Parathyroid adenoma (tissue), 2 donors: ENCODE results near the gene FLAD1.

Experiments used
- H2AFZ ChIP-seq: fragments of 300-600 bp; sonication (generic); one replicate; pipeline ENCODE4 v1.7.0; 2017; ENCODE audit warnings: antibody characterized with exemption, mild to moderate bottlenecking
- H3K27ac ChIP-seq: fragments of 300-600 bp; sonication (generic); one replicate; pipeline ENCODE4 v1.7.0; 2017
- H3K27me3 ChIP-seq: fragments of 300-600 bp; sonication (generic); one replicate; pipeline ENCODE4 v1.7.0; 2017; ENCODE audit warnings: low read length; ENCODE audit not compliant: control insufficient read depth, insufficient read depth
- H3K36me3 ChIP-seq: fragments of 300-600 bp; sonication (generic); one replicate; pipeline ENCODE4 v1.7.0; 2017; ENCODE audit warnings: low read length; ENCODE audit not compliant: control insufficient read depth, insufficient read depth
- H3K4me1 ChIP-seq: fragments of 300-600 bp; sonication (generic); one replicate; pipeline ENCODE4 v1.7.0; 2017; ENCODE audit warnings: control low read depth
- H3K4me2 ChIP-seq: fragments of 300-600 bp; sonication (generic); one replicate; pipeline ENCODE4 v1.7.0; 2017; ENCODE audit warnings: low read length
- H3K4me3 ChIP-seq: fragments of 300-600 bp; sonication (generic); one replicate; pipeline ENCODE4 v1.7.0; 2017; ENCODE audit warnings: low read depth, low read length
- H3K79me2 ChIP-seq: fragments of 300-600 bp; sonication (generic); one replicate; pipeline ENCODE4 v1.7.0; 2017; ENCODE audit warnings: control low read depth
- H3K9ac ChIP-seq: fragments of 300-600 bp; sonication (generic); one replicate; pipeline ENCODE4 v1.7.0; 2017; ENCODE audit warnings: mild to moderate bottlenecking
- H3K9me3 ChIP-seq: fragments of 300-600 bp; sonication (generic); one replicate; pipeline ENCODE4 v1.7.0; 2017; ENCODE audit warnings: low read length; ENCODE audit not compliant: control insufficient read depth
- TF ChIP-seq, protein P1 (sequence below): fragments of 300-600 bp; sonication (generic); IDR thresholded peaks from one replicate; pipeline ENCODE4 v1.7.0; 2017; ENCODE audit warnings: antibody characterized with exemption, mild to moderate bottlenecking
- donor health status: primary hyperparathyroidism.

Gene FLAD1

DNA sequence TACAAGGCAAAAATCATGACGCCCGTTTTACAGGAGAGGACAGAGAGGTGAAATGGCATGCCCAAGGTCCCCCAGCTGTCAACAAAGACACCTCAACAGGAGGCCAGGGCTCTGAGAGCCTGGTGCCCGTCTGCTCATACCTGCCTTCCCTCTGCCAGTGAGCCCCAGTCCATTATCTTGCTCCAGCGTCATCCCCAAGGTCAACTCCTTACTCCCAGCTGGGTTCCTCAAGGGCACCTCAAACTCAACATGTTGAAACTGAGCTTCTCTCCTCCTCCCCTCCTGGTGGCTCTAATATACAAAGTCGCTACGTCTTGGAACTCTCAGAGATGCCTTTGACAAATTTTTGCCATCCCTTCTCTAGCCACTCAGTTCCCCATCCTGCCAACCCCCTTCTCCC, 30.5 kb upstream of the FLAD1 start:
- no peaks in the 10 kb centered on the region for H3K9me3 ChIP-seq
- no peak overlapping the region for H3K27ac ChIP-seq

DNA sequence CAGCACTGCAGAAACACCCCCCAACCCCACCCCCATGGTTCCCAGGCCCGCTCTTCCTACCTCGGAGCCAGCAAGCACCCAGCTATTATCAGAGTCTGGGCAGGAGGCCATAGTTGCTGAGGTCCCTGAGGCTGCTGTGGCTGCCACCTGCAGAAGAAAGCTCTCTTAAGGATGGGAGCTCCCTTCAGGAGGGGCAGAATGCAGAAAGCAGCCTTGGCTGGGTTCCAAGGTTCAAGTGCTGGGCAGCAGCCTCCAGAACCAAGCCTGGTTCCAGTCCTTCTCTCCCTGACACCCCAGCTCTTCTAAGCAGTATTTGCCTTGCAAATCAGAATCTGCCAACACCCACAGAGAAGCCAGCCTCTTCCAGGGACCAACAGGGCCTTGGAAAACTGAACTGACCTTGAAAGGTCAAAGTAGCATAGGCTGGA, 29.5 kb upstream of the FLAD1 start:
- Histone ChIP-seq H3K36me3 (no peaks in the 10 kb centered on the region), H3K9ac (no peak overlapping the region), H3K4me1 (peaks cover 10% of the 10 kb centered on the region), H3K4me3 (no peak overlapping the region), H3K27me3 (no peaks in the 10 kb centered on the region), H3K4me2 (peak overlapping the region; percentile 50), H3K79me2 (no peaks in the 10 kb centered on the region), H3K9me3 (no peaks in the 10 kb centered on the region), H2AFZ (no peak overlapping the region), H3K27ac (no peak overlapping the region)
- TF ChIP-seq, protein P1, sequence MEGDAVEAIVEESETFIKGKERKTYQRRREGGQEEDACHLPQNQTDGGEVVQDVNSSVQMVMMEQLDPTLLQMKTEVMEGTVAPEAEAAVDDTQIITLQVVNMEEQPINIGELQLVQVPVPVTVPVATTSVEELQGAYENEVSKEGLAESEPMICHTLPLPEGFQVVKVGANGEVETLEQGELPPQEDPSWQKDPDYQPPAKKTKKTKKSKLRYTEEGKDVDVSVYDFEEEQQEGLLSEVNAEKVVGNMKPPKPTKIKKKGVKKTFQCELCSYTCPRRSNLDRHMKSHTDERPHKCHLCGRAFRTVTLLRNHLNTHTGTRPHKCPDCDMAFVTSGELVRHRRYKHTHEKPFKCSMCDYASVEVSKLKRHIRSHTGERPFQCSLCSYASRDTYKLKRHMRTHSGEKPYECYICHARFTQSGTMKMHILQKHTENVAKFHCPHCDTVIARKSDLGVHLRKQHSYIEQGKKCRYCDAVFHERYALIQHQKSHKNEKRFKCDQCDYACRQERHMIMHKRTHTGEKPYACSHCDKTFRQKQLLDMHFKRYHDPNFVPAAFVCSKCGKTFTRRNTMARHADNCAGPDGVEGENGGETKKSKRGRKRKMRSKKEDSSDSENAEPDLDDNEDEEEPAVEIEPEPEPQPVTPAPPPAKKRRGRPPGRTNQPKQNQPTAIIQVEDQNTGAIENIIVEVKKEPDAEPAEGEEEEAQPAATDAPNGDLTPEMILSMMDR: no peak

More for the DNA sequence above, 30.5 kb upstream of the FLAD1 start:
- H3K4me3 ChIP-seq: no peak overlapping the region
- no peaks in the 10 kb centered on the region for H3K36me3 ChIP-seq
- no peak overlapping the region for H3K9ac ChIP-seq
- TF ChIP-seq, protein P1: no peak
- no peaks in the 10 kb centered on the region for H3K79me2 ChIP-seq
- no peak overlapping the region for H2AFZ ChIP-seq
- peaks cover 5% of the 10 kb centered on the region for H3K4me1 ChIP-seq
- no peaks in the 10 kb centered on the region for H3K27me3 ChIP-seq
- no peak overlapping the region for H3K4me2 ChIP-seq

DNA sequence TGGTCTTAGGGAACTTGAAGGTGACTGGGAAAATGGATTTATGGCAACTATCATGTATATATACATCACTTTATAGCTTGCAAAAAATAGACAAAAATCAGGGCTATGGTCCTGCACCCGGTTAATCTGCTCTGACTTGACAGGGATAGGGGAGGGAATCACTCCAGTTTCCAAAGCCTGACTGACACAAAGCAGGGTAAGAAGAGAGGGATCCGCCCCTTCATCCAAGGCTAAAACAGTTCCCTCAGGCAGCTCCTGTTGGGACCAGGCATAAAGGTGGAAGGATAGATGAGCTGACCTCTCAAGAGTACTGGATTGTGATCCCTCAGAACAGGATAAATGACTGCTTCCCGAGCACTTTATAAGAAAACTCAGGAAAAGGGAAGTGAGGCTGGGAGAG, 28.6 kb upstream of the FLAD1 start:
- H3K4me3 ChIP-seq: peak overlapping the region; percentile 85
- H3K27ac ChIP-seq: no peak overlapping the region

DNA sequence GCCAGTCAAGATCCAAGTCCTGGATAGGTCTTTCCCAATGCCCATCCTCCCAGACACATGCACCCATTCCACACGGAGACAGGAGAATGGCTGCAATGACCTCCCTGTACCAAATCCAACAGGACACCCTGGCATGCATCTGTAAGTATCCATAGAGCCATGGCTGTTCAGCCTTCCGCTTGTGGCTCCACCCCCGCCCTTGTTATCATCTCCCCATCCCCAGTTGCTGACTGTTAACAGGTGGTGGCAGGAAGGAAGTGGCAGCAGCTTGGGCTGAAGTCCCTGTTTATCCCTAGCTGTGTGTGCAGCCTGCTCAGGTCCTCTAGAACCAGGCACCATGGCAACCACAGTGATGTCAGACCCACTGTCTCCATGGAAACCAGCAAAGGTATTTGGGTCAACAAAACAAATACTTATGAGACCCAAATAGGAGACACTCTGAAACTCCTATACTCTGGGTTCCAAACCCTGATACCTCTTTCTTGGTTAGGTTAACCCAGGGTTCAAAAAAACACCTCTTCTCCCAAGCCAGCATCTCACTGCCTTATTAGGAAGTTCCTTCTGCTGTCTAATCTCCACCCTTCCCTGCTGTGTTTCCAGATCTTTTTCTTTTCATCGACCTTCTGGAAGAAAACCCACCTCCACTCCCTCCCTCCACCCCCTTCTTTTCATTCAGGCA, 28.0 kb upstream of the FLAD1 start:
- TF ChIP-seq, protein P1: no peak
- H2AFZ ChIP-seq: peak overlapping the region; percentile 73
- no peaks in the 10 kb centered on the region for H3K79me2 ChIP-seq
- peak overlapping the region; percentile 56 for H3K27ac ChIP-seq
- H3K9me3 ChIP-seq: no peaks in the 10 kb centered on the region
- peaks cover 13% of the 10 kb centered on the region for H3K4me1 ChIP-seq
- peak overlapping the region; percentile 85 for H3K4me2 ChIP-seq
- H3K9ac ChIP-seq: no peak overlapping the region
- H3K36me3 ChIP-seq: no peaks in the 10 kb centered on the region
- no peaks in the 10 kb centered on the region for H3K27me3 ChIP-seq
- H3K4me3 ChIP-seq: peak overlapping the region; percentile 85

More for the DNA sequence above, 28.6 kb upstream of the FLAD1 start:
- Histone ChIP-seq H2AFZ (no peak overlapping the region), H3K4me1 (peaks cover 13% of the 10 kb centered on the region), H3K27me3 (no peaks in the 10 kb centered on the region), H3K4me2 (peak overlapping the region; percentile 85), H3K36me3 (no peaks in the 10 kb centered on the region), H3K9me3 (no peaks in the 10 kb centered on the region), H3K9ac (no peak overlapping the region), H3K79me2 (no peaks in the 10 kb centered on the region)
- TF ChIP-seq, protein P1: no peak
